ENCODE data around the gene TSPO.

DNA sequence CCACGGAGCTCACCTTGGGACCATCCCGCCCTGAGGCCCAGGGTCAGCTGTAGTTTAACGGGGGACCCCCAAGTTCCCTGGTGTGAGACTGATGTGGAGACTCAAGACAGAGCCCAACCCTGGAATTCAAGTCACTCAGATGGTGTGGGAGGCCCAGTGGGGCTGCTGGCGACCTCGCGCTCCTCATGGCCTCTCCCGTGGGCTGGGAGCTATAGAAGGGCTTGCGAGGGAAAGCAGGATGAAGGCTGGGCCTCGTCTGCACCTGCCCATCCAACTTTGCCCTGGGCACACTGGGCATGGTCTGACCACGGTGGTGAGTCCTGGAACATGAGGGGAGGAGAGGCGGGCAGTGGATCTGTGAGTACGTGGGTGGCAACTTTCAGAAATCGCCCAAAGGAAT, 49.2 kb downstream of the TSPO start:
- TF ChIP-seq POLR2A (IDR thresholded peaks at IDR 0.05) = no peak
- TF ChIP-seq, protein P1, sequence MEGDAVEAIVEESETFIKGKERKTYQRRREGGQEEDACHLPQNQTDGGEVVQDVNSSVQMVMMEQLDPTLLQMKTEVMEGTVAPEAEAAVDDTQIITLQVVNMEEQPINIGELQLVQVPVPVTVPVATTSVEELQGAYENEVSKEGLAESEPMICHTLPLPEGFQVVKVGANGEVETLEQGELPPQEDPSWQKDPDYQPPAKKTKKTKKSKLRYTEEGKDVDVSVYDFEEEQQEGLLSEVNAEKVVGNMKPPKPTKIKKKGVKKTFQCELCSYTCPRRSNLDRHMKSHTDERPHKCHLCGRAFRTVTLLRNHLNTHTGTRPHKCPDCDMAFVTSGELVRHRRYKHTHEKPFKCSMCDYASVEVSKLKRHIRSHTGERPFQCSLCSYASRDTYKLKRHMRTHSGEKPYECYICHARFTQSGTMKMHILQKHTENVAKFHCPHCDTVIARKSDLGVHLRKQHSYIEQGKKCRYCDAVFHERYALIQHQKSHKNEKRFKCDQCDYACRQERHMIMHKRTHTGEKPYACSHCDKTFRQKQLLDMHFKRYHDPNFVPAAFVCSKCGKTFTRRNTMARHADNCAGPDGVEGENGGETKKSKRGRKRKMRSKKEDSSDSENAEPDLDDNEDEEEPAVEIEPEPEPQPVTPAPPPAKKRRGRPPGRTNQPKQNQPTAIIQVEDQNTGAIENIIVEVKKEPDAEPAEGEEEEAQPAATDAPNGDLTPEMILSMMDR (IDR thresholded peaks at IDR 0.05) = no peak
- TF ChIP-seq EP300 (IDR thresholded peaks at IDR 0.05) = no peak
- no peak for TF ChIP-seq POLR2AphosphoS5 (IDR thresholded peaks at IDR 0.05)
